Kidney (tissue), 14 donors: ENCODE results near the gene SEC22A. TPM values are rescaled to one million over a fixed set of nuclear protein-coding genes. Genes with fewer than 3 reads are reported as not detected.

ENCODE experiments used
- DNase-seq, 5 donors: peaks; one replicate each; pipeline ENCODE4 v3.0.0-alpha.2; 2013 to 2020
- FAIRE-seq: peaks from 2 replicates; lab custom pipeline; 2012; peaks lifted over from hg19 to GRCh38; lab: Jason Lieb, UNC
- H3K27ac ChIP-seq, 2 donors: one replicate each; pipeline ENCODE4 v1.7.0; 2013; ENCODE audit warnings: low read depth in 2 of 2, low read length in 2 of 2, inconsistent platforms in 1 of 2
- H3K27me3 ChIP-seq: one replicate; pipeline ENCODE4 v1.7.1; 2013; ENCODE audit warnings: low read length, inconsistent platforms; ENCODE audit not compliant: control insufficient read depth, insufficient read depth
- H3K36me3 ChIP-seq, 3 donors: one replicate each; pipeline versions ENCODE4 v1.7.0 to v1.7.1; 2013; ENCODE audit warnings: low read length in 3 of 3, control low read depth in 1 of 3, inconsistent platforms in 1 of 3; ENCODE audit not compliant: insufficient read depth in 3 of 3, control insufficient read depth in 2 of 3
- H3K4me1 ChIP-seq, 3 donors: one replicate each; pipeline versions ENCODE4 v1.7.0 to v1.7.1; 2013; ENCODE audit warnings: low read length in 3 of 3, inconsistent platforms in 1 of 3, low read depth in 1 of 3; ENCODE audit not compliant: control insufficient read depth in 2 of 3, insufficient read depth in 2 of 3
- H3K4me3 ChIP-seq, 3 donors: one replicate each; pipeline versions ENCODE4 v1.7.0 to v1.8.1; 2013; ENCODE audit warnings: low read length in 3 of 3, control low read depth in 1 of 3, inconsistent platforms in 1 of 3
- H3K9ac ChIP-seq, 3 donors: one replicate each; pipeline versions ENCODE4 v1.7.0 to v1.7.1; 2013; ENCODE audit warnings: low read length in 3 of 3, control low read depth in 1 of 3, inconsistent platforms in 1 of 3
- H3K9me3 ChIP-seq, 3 donors: one replicate each; pipeline versions ENCODE4 v1.7.0 to v1.7.1; 2013; ENCODE audit warnings: low read length in 3 of 3, control low read depth in 1 of 3, inconsistent platforms in 1 of 3; ENCODE audit not compliant: control insufficient read depth in 2 of 3, insufficient read depth in 1 of 3
- CTCF ChIP-seq: IDR thresholded peaks from 3 replicates; pipeline ENCODE4 v1.5.1; 2012; ENCODE audit warnings: mild to moderate bottlenecking, moderate library complexity, borderline replicate concordance; ENCODE audit not compliant: insufficient read depth; ENCODE audit errors: extremely low read depth
- intact Hi-C: fragments of 100-400 bp; cut with DNase I; formaldehyde crosslinking; loops from one replicate; pipeline ENCODE4 v1.11.1; 2022
- polyA plus RNA-seq: library from polyadenylated mRNA; stranded (reverse); fragments of 350-450 nt; fragmentation: Illumina TruSeq; extraction: RNeasy Lipid Tissue Mini Kit (QIAGEN cat#74804); gene quantifications from one replicate; pipeline ENCODE4 v1.2.3, GENCODE V29; 2014; ENCODE audit warnings: low read depth, low replicate concordance; ENCODE audit not compliant: insufficient read depth
- total RNA-seq: library from RNA; stranded (reverse); fragmentation: NEBNext Ultra II Directional; extraction: Animal tissue kit (Norgen Biotek cat#: 25700); gene quantifications from one replicate; pipeline ENCODE4 v1.2.1, GENCODE V29; 2021
- donor health status: control.
- donor health status: control.
- donor health status: control.
- donor health status: control.
- donor health status: control.
- donor health status: DM: yes; HTN: yes; CAD: no.
- donor health status: Normal renal cell carcinoma (clear cell type).

The SEC22A gene
- total and polyA plus RNA-seq, 2 donors from 2014 or later = 14.8 to 18.6 TPM

- no peak for FAIRE-seq
- Histone ChIP-seq H3K4me3 (no peak overlapping the region), H3K9ac (no peak overlapping the region), H3K4me1 (no peaks in the 10 kb centered on the region), H3K27ac (no peak overlapping the region), H3K36me3 (no peaks in the 10 kb centered on the region), H3K9me3 (no peaks in the 10 kb centered on the region), H3K27me3 (no peaks in the 10 kb centered on the region)
- TF ChIP-seq CTCF = no peak
- intact Hi-C loops = no loop called here
- DNase-seq = no peak
These were observed 21.0 kb upstream of the SEC22A start for GRCh38 chr3:123180791-123181190.

- Histone ChIP-seq H3K9ac (no peak overlapping the region), H3K27ac (no peak overlapping the region), H3K4me3 (no peak overlapping the region), H3K9me3 (no peaks in the 10 kb centered on the region), H3K36me3 (no peaks in the 10 kb centered on the region), H3K27me3 (no peaks in the 10 kb centered on the region), H3K4me1 (no peaks in the 10 kb centered on the region)
- TF ChIP-seq CTCF = no peak
- intact Hi-C loops = no loop called here
- DNase-seq (peak in 1 of 5 donors; percentile 10), FAIRE-seq (no peak)
These were observed 15.0 kb upstream of the SEC22A start for GRCh38 chr3:123186695-123187094.

GRCh38 chr3:123188058-123188457, 13.7 kb upstream of the SEC22A start:
- no peak for TF ChIP-seq CTCF
- no peak for DNase-seq
- H3K27me3 ChIP-seq = no peaks in the 10 kb centered on the region
- no peaks in the 10 kb centered on the region for H3K36me3 ChIP-seq
- H3K4me1 ChIP-seq = no peaks in the 10 kb centered on the region
- H3K4me3 ChIP-seq = no peak overlapping the region
- intact Hi-C loops = no loop called here
- no peak overlapping the region for H3K27ac ChIP-seq
- no peaks in the 10 kb centered on the region for H3K9me3 ChIP-seq
- no peak for FAIRE-seq
- H3K9ac ChIP-seq = no peak overlapping the region

- TF ChIP-seq CTCF = no peak
- Histone ChIP-seq H3K27ac (no peak overlapping the region), H3K4me3 (no peak overlapping the region), H3K4me1 (no peaks in the 10 kb centered on the region), H3K27me3 (no peaks in the 10 kb centered on the region), H3K36me3 (no peaks in the 10 kb centered on the region), H3K9ac (no peak overlapping the region), H3K9me3 (no peaks in the 10 kb centered on the region)
- DNase-seq (no peak), FAIRE-seq (no peak)
- intact Hi-C loops = no loop called here
These were observed 8.2 kb upstream of the SEC22A start for GRCh38 chr3:123193448-123194101.
